Measurements from ENCODE around the gene APOL6.
A peak's percentile ranks its signal among the peaks of the same experiment; 100 is the strongest.
"Not testable (repeated sequence)": the region's sequence is repeated elsewhere in the genome, so short reads cannot be mapped to it uniquely, and the experiment has no call there.

The APOL6 gene

GRCh38 chr22:35641494-35642120 is 6.6 kb upstream of the APOL6 start:
- DNase-seq = no peak

DNA sequence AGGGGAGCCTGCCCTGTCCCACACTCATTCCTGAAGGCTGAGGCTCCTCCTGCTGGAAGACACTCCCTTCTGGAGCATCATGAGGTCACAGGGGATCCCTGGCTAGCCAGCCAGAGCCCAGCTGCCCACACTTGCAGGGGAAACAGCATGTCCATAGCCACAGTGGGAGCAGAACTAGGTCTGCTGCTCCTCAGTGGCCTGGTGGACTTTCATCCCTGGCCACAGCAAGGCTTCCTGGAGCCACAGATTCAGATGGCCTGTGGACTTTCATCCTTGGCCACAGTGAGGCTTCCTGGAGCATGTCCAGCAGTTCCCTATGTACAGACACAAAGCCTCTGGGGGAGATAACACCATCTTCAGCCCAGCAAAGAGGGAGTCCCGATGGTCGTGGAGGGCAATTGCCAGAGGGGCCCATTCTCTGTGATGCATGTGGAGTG is 5.9 kb upstream of the APOL6 start:
- DNase-seq = no peak

GRCh38 chr22:35643991-35644390 is 4.3 kb upstream of the APOL6 start:
- DNase-seq = no peak

GRCh38 chr22:35645646-35646045 is 2.6 kb upstream of the APOL6 start:
- DNase-seq = no peak

DNA sequence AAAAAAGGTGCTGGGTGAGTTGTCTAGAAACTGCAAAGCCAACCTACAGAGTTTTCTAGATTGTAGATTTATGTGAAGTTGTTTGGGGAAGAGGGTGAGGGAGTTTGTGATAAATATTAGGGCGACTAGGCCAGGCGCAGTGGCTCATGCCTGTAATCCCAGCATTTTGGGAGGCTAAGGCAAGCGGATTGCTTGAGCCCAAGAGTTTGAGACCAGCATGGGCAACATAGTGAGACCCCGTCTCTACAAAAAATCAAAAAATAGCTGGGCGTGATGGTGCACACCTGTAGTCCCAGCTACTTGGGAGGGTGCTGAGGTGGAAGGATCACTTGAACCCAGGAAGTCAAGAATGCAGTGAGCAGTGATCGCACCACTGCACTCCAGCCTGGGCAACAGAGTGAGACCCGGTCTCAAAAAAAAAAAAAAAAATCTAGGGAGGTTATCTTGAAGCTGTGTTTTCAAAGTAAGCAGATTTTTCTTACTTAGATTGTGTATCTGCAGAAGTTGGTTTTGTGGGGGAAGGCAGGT is 844 bp downstream of the APOL6 start:
- DNase-seq = no peak

DNA sequence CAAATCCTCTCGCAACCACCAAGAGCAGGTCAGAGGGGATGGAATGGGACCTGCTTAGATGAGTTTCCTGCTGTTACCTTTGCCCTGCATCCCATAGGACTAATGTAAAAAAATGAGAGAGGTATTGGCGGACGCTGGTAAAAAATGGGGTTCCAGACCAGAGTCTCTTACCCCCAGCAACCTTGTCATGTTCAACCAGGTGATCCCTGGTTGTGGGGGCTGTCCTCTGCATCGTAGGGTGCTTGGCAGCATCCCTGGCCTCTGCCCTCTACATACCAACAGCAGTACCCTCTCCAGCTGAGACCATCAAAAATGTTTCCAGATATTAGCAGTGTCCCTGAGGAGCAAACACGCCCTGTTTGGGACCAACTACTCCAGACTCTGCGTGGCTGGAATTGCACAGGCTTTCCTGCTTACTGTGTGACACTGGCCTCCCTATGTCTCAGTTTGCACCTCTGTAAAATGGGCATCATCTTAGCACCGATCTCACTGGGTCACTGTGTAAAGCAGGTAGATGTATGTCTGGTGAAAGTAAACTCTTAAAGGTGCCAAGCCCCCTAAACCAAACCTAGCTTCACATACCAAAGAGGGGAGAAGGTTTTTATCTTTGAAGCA is 1.5 kb downstream of the APOL6 start:
- no peak for DNase-seq

GRCh38 chr22:35651085-35651484 is 2.8 kb downstream of the APOL6 start:
- DNase-seq = no peak

DNA sequence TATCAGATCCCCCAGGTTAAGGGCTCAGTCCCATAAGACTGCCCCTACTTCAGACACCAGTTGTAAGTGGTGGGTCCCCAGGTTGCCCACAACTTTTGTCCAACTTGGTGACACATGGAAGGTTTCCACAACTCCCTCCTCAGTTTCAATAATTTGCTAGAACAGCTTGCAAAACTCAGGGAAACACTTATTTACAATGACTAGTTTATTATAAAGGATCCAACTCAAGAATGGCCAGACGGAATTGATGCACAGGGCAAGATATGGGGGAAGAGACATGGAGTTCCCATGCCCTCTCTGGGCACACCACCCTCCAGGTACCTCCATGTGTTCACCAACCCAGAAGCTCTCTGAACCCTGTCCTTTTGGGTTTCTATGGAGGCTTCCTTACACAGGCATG is 5.6 kb downstream of the APOL6 start:
- no peak for DNase-seq

GRCh38 chr22:35656284-35656752 is 8.1 kb downstream of the APOL6 start:
- DNase-seq = no peak

GRCh38 chr22:35657571-35658312 is 9.5 kb downstream of the APOL6 start:
- DNase-seq = no peak

DNA sequence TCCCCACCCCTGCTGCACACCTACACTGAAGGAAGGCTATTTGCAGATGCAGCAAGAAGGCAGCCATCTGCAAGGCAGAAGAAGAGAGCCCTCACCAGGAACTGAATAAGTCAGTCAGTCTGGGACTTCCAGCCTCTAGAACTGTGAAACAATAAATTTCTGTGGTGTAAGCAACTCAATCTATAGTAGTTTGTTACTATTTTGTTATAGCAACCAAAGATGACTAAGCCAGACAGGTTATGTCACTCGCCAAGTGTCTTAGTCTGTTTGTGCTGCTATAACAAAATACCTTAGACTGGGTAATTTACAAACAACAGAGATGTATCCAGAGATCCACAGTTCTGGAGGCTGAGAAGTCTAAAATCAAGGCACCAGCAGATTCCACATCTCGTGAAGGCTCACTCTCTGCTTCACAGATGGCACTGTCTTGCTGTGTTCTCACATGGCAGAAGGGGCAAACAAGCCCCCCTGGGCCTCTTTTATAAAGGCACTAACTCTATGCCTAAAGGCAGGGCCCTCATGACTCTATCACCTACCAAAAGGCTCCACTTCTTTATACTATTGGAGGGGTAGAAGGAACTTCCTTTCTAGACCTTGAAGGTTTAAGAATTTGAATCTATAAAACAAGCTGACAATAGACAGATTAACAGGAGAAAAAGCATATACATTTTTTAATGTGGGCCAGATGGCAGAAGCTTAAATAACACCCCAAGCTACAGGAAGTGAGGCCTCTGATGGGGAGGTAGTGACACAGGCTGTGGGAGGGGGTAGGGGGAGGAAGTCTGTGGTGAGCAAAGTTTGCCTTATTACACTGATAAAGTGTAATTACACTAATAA is 12.3 kb downstream of the APOL6 start:
- peak; percentile 78 for DNase-seq

DNA sequence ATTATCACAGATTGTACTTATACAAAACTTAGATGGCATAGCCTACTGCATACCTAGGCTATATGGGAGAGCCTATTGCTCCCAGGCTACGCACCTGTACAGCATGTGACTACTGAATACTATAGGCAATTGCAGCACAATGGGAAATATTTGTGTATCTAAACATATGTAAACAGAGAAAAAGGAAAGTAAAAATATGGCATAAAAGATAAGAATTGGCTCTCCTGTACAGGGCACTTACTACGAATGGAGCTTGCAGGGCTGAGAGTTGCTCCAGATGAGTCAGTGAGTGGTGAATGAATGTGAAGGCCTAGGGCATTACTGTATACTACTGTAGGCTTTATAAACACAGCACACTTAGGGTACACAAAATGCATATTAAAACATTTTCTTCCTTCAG is 13.2 kb downstream of the APOL6 start:
- DNase-seq = no peak

DNA sequence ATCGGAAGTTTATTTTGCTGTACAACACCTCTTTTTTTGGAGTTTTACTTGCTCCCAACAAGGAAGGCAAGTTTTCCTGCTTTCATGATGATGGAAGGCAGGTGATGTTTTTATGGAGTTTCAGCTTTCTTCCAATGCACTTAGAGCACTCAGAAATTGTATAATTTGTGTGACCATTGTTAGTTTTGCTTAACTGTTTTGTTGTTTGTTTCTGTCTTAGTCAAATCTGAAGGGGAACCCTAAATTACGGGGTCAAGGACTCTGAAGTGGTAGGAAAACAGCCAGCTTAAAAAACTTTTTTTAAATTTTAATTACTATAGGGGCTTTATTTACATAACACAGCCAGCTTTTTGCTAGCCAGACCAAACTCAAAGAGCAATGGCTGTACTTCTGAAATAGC is 14.7 kb downstream of the APOL6 start:
- no peak for DNase-seq

DNA sequence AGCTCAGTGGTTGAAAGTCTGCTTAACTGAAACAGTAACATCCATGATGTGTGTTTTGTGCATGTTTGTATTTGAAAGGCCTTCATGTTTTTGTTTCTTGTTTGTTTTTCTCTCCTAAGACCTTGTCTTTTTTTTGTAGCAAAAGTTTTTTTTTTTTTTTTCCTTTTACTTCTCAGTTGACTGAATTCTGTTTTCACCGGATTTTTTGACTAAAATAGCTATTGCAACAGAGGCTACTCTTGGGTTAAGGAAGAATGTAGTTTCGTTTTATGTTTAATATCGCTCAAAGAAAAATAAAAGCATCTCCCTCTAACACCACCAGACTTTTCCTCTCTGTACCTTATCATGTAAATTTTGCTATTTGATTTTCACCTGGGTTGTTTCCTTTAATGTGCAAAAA is 15.1 kb downstream of the APOL6 start:
- no peak for DNase-seq

DNA sequence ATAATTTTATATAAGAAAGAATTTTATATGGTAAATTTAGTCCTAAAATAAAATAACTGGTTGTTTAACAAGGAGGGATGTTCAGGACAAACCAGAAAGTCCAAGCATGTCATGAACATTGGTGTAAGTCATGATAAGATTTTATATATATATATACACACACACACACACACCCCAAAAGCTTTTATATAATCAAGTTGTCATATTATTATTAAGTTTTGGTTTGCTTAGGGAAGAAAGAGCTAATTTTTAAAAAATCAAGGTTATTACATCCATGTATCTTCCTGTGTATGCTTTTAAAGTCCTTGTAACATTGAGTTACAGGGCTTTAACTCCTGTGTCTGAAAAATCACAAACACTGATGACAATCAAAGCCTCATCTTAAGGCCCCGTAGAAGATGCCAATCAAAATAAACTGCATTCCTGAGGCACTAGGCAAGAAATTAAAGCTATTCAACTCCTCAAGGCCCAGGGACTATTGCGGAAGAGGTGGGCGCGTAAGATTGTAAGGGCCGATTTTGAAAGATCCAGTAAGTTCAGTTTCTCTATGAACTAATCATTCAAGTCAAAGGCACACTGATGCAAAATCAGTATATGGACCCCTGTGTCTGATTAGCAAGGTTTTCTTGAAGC is 16.8 kb downstream of the APOL6 start:
- DNase-seq = no peak

DNA sequence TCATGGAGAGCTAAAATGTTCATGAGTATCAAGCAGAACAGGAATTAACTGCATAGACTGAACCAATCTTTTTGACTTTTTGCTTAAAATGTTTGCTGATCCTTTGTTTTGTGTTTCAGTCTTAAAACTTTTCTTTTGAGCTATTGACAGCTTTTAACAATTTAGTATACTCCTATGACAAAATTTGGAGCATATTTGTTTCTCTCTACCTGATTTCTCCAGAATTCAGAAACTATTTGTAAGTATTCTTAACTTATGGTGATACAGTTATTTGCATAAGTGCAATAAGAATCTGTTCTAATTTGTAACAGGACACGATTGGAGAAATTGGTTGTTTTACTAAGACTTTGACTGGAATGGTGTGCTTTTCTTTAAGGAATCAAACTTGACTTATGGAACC is 18.5 kb downstream of the APOL6 start:
- DNase-seq = not testable (repeated sequence)

- DNase-seq = no peak
Observed at GRCh38 chr22:35674335-35674734, 26.1 kb downstream of the APOL6 start.

- DNase-seq = not testable (repeated sequence)
Observed at GRCh38 chr22:35676065-35676464, 27.8 kb downstream of the APOL6 start.

DNA sequence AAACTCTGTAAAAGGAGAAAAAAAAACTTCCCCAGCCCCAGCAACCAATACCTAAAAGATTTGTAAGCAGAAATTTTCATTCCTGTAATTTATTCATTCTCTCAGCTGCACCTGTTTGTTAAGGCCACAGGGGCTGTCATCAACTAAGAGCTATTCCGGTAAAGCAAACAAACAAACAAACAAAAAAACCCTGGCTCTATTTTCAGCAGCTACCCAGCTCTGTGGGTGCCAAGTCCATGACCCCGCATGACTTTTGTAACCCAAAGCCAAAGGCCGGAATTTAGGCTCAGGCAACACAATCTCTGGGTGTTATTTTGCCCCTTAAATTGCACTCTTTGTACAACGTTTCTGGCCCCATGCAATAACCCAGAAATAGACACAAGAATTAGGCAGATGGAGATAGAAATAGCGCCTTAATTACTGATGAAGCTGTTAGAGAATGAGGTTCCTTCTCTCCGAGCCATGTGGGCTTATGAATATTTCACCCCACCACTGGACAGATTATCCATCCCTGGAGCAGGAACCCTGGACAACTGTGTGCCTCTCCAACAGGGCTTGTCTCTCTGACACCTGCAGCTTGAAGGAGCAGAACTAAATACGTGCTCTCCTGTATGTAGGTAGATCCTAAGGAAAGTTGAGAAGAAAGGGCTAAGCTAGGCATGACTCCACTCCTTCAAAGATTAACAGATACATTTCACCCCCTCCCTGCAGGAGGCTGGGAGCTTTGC is 29.4 kb downstream of the APOL6 start:
- DNase-seq = no peak

GRCh38 chr22:35678836-35679235 is 30.6 kb downstream of the APOL6 start:
- DNase-seq = no peak

DNA sequence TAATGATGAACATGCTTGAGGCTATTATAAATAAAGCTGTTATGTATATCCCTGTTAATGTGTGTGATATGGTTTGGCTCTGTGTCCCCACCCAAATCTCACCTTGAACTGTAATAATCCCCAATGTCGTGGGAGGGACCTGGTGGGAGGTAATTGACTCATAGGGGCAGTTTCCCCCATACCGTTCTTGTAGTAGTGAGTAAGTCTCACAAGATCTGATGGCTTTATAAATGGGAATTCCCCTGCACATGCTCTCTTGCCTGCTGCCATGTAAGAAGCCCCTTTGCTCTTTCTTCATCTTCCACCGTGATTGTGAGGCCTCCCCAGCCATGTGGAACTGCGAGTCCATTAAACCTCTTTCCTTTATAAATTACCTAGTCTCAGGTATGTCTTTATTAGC is 31.2 kb downstream of the APOL6 start:
- DNase-seq = not testable (repeated sequence)
